Erythroblast (primary cell): ENCODE data around the gene PGF.

Experiments
- GATA1 ChIP-seq: IDR thresholded peaks from 2 replicates; pipeline ENCODE4 v1.6.1; 2011; ENCODE audit warnings: low read depth, mild to moderate bottlenecking, control low read depth, low read length, moderate library complexity
- POLR2A ChIP-seq: IDR thresholded peaks from 2 replicates; pipeline ENCODE4 v1.6.1; 2011; ENCODE audit warnings: mild to moderate bottlenecking, low read length

- TF ChIP-seq POLR2A (no peak), GATA1 (no peak)
Observed at GRCh38 chr14:74917646-74918081, 37.7 kb downstream of the PGF start.
